Activated gamma-delta T cell (primary cell): Measurements from ENCODE around the gene ZER1.
A peak's percentile ranks its signal among the peaks of the same experiment; 100 is the strongest.

Experiments used
- DNase-seq: peaks from one replicate; lab custom pipeline; 2025; lab: John Stamatoyannopoulos, UW

ZER1 gene

DNA sequence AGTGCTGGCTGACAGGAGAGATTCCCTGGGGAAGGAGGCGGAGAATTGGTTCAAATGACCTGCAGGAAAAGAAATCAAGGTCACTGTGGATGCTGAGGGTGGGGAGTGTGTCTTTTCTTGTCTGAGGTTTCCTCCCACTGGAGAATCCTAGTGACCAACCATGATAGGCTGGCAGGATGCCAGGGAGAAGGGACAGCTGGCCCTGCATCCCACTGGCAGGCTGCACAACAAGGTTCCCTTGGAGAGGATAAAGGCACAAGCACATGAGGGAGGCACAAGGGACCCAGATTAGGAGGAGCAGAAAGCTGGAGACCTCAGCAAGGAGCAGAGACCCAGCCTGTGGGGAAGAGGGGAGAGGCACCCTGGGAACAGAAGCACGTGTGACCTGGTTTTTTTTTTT, 36.4 kb downstream of the ZER1 start:
- DNase-seq: no peak

DNA sequence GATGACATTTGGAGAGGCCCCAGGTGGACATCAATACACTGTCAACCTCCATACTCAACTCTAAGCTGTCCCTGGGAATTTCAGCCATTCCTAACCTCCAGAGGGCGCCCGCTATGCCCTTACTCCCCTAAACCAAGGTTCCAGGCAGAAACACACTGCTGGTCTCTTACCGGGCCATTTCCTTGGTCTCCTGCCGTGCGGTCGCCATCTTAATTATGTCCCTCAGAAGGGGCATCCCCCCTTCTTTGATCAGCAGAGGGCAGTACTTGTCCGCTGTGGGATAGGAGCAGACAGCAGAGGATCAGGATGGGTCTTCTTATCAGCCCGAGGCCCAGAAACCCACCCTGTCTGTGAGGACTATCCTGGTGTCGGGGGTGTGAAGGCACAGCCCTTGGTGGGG, 38.5 kb downstream of the ZER1 start:
- no peak for DNase-seq

DNA sequence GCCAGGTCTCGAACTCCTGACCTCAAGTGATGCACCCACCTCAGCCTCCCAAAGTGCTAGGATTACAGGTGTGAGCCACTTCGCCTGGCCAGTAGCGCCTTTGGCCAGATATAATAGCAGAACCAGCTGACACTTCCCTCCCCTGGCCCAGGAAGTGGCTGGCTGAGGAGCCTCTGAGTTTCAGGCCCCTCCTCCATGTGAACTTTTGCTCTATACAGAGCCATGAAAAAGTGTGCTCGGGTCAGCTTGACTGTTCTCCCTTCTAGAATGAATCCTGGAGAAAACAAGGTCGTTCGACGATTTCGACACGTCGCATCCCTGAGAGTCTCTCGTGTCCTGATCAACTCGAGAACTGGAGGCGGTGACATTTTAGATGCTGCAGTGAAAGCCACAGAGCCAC, 39.2 kb downstream of the ZER1 start:
- no peak for DNase-seq

DNA sequence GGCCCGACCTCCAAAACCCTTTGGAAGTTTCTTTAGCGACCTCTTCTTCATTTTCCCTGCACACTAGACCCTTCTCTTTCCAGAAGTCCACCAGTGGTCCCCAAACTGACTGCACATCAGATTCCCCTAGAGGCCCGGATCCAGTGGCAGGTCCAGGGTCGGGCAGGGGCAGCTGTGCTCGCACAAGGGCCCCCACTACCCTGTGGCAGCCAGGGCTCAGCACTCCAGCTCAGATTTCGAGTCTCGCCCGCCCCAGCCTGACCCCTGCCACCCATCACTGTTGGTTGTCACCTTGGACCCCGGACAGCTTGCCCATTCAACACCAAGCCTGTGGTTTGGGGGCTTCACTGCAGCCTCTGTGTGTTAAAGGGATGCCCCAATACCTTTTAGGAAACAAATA, 40.0 kb downstream of the ZER1 start:
- DNase-seq: no peak

DNA sequence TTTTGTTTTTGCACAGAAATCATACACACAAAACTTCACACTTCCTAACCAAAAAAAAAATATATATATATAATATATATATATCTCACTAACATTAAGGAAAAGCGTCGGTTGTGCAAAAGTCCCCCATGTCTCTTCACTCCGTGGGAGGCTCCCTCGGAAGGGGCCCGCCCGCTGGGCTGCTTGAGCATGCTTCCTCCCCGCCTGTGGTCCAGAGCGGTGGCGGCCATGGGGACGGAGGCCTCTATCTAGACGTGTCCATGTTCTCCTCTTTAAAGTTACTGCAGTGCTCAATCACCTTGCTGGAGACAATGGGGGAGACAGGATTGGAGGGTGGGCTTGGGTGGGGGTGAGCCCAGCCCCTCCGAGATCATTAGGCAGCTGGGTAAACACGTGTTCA, 40.6 kb downstream of the ZER1 start:
- no peak for DNase-seq

DNA sequence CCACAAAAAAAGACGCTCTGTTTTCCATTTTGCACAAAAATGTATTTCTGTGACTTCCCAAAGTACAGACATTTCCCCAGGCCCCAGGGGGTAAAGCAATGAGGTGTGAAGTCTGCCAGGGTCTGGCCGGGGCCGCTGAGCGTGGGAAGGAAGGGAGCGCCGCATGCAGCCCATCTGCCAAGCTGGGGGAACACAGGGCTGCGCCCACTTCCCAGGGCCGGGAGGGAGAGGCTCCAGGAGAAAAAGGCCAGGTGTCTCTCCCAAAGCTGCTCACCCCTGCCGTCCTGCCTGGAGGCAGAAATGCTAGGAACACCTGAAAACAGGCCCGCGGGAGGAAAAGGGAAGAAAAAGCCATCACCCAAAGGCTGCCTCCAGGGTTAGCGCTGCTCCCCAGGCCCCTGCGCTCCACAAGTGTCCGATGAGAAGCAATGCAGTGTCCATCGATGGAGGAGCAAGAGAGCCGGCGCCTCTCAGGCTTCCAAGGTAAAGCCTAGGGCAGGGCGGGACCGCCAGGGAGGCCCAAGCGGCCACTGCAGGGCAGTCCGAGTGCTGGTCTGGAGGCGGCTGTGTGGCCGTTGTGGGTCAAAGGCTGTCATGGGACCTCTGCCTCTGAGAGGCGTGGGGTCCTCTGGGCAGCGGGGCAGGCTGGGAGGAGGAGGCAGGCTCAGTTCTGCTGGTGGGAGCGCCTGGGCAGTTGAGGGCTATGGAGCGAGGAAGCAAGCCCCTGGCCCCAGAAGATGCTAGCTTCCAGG, 41.8 kb downstream of the ZER1 start:
- DNase-seq: no peak

DNA sequence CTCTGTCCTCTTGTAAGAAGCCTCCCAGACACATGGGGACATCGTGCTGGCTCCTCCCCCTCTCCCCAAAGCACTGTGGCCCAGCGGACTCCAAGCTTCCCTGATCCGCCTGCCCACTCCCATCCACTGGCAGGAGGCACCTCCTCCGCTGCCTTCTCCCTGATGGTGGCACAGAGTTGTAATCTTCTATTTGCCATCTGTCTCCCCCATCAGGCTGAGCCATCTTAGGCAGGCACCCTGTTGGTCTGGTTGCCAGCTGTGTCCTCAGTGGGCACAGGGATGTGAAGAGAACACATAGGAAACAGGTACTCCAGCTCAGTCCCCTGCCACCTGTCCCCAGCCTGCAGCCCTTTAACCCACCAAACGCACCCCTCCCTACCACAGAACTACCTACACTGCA, 42.4 kb downstream of the ZER1 start:
- no peak for DNase-seq

DNA sequence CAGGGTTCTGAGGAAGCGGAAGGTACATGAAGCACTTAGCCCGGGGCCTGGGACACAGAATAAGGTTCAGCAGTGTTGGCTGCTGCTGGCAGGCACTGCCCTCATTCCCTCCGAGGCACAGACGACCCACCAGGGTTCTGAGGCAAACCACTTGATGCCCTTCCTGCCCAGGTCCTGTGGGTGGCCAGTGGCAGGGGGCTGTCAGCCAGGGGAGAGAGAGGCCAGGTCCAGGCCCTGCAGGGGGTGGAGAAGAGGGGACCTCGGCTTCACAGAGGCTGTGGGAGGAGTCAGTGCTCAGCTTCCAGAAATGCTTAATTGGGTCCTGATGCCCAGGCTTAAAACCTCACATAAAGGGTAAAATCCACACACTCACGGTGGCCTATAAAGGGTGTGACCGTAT, 43.4 kb downstream of the ZER1 start:
- DNase-seq: no peak

DNA sequence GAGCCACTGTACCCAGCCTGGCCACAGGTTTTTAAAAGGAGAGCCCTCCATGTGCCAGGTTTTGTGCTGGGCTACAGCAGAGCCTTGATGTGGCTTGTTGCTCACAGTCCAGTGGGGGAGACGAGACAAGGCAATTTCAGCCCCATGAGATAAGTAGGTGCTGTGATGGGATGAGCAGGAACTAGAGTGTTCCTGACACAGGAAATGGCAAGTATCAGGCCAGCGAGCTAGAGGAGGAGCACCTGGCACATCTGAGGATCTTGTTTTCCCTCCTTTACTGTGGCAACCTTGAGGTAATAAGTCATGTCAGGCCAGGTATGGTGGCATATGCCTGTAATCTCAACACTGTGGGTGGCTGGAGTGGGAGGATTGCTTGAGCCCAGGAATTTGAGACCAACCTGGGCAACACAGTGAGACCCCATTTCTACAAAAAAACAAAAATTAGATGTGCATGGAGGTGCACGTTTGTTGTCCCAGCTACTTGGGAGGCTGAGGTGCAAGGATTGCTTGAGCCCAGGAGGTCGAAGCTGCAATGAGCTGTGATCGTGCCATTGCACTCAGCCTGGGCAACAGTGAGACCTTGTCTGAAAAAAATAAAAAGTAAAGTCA, 44.0 kb downstream of the ZER1 start:
- no peak for DNase-seq

DNA sequence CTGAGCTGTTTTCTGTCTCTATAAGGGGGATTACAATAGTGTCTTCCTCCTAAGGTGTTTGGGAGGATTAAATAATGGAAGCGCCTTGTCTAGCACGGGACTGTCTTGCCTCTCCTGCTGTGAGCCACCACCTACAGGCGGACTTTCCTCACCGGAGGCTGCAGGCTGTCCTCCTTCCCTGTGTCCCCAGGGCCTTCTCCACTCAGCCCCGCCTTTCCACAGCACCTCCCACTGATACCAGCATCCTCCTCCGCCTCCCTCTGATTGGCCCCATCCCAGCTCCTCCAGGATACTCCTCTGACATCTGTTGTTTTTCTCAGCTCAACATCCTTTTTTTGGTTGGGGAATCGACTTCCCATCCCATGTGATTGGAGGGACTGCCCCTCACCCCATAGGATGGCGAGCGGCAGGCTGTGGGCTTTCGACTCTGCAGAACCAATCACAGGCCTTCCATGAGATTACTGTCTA, 46.9 kb downstream of the ZER1 start:
- DNase-seq: no peak

DNA sequence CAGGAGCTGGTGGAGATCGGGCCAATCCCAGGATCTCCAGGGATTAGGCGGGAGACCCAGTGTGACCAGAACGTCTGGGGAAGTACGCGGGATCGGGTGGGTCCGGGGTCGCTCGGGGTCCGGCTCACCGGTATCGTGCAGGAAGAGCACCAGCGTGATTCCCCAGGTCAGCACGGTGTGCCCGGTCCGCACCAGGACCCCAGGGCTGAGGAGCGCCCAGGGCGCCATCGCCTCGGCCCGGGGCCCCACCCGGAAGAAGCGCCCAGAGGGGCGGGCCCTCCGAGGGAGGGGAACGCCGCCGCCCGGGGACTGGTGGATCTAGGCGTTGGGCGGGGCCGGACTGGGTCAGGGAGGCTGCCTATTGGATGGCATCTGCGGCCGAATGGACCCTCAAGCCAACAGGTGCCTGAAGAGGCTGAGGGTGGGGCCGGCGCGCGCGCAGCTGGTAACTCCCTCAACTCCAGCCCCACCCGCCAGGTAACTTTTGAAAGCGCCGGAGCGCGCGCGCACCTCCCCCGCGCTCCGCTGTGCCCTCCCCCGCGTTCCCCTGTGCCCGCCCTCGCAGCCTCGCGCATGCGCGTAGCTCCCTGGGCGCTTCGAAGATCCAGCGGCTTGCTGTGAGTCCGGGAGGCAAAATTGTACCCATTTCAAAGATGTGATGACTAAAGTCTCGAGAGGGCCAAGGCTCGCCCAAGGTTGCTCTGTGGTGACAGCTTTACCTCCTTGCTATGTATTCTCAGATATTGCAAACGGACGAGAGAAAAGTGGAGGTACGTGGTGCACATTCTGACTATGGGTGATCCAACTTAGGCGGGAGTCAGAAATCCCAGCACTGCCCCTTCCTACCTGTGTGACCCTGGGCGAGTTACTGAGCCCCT, 47.6 kb downstream of the ZER1 start, which contains the start of gene ZDHHC12:
TSS of gene ZDHHC12 (minus strand) at position 262 of the 878 bp plus-strand sequence. CDS start at position 228, 34 bp downstream.
- peak; percentile 99 for DNase-seq

DNA sequence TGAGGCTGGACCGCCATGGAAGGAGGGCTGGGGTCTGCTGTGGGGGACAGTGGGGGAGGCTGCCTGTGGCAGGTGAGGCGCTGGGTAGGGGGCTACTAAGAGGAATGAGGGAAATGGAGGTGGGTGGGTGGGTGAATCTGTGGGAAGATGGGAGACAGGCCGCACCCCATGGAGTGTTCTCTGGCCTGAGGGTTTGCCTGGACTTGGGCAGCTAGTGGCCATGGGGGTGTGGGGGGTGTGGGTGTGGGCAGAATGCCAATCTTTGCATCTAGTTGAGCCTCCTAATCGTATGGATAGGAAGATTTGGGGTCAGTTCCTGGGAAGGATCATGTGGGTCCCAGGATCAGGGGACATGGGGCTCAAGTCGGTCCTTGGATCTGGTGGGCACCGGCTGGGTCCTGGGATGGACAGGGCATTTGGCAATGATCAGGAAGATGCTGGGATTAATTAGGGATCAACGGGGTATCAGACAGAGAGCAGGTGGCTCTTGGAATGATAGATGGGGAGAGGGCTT, 48.3 kb downstream of the ZER1 start:
- DNase-seq: no peak

DNA sequence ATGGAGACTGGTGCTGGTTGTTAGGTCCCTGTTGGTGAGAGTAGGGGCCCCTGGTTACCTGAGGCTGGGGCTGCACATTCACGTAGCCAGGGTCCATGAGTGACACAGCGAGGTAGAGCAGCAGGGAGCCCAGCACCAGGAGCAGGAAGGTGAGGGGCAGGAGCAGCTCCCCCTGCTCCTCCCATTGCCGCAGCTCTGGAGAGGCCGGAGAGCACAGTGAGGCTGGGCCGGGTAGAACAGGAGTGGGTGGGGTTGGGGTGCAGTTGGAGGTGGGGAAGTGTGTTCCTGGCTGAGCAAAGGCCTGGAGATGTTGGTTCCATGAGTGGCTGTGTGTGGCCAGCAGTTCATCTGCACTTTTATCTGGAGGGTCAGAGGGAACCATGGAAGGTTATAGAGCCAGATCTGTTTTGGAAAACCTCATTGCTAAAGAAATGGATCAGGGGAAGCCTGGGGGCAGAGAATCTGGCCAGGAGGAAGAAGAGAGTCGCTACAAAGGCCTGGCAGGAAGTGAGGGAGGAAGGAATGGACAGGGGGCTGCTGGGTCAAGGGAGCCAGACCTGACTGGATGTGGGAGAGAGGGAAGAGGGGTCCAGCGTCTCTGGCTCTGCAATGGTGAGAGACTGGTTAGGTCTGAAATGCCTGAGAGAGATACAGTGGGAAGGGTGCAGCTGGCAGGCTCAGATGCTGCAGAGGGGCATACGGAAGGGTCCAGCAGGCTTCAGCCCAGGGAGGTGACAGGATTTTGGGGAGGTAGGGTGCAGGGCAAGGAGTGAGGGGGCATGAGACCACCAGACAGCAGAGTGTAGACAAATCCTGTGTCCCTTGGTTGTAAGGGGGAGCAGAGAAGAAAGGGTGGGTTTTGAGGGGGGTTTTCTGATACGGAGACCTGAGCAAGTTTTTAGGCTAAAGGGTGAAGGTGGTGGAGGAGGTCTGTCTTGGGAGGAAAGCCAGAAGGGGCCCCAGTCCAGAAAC, 49.1 kb downstream of the ZER1 start:
- no peak for DNase-seq

DNA sequence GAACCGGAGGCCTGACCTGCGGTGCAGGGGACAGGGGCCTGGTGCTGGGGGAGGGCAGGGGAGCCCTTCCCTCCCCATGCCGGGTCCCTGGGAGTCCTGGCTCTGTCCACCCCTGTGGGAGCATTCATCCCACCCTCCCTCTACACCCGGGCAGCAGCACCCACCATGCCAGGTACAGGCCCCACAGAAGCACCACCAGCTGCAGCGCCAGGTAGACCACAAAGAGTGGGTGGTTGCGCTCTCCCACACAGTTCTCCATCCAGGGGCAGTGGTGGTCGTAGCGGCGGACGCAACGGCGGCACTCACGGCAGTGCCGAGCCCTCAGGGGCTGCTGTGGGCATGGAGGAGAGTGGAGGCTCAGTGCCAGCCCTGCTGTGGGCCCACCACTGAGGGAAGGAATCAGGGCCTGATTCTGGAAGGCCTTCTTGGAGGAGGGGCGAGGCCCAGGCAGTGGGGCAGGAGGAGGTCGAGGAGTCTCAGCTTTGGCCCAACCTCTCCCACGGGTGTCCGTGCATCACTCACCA, 50.2 kb downstream of the ZER1 start:
- no peak for DNase-seq

DNA sequence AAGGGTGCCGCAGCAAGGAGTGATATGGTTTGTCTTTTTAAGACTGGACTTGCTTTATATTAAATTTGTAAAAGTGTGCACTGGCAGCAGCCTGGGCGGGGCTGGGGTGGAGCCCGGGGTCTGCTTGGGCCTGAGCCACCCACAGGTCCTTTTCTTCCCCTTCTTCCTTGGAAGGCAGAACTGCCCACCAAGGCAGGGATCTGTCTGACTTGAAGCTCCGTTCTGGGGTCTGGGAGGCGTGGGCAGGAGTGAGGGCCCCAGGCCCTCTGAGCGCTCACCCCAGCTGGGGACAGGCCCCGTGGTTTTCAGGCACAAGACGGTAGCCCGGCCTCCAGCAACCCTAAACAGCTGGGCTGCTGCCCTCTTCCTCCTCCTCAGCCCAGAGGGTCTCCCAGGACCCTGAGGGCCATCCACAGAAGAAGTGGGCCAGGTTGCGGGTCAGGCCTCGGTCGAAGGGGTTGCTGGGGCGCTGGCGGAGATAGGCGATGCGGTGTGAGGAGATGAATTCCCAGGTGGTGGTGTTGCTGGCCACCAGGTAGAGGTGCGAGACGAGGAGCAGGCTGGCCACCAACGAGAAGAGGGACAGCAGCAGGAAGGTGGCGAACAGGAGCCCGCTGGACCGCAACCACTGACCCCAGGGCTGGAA, 50.8 kb downstream of the ZER1 start:
- no peak for DNase-seq

DNA sequence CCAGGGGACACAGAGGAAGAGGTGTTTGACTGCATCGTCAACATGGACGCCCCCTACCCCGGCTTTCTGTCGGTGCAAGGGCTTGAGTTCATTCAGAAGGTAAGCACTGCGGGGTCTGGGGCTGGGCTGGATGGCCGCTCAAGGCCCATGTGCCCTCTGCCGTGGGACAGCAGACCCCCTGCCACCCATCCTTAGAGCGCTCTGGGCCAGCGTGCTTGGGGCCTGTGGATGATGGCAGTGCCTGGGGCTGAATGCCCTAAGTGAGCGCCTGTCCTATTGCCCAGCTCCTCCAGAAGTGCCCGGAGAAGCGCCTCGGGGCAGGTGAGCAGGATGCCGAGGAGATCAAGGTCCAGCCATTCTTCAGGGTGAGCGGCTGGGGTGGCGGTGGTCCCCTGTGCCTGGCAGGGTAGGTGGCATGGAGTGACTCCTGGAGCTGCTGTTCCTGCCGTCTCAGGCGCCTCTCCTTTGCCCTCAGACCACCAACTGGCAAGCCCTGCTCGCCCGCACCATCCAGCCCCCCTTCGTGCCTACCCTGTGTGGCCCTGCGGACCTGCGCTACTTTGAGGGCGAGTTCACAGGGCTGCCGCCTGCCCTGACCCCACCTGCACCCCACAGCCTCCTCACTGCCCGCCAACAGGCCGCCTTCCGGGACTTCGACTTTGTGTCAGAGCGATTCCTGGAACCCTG, 51.7 kb downstream of the ZER1 start:
- DNase-seq: no peak

DNA sequence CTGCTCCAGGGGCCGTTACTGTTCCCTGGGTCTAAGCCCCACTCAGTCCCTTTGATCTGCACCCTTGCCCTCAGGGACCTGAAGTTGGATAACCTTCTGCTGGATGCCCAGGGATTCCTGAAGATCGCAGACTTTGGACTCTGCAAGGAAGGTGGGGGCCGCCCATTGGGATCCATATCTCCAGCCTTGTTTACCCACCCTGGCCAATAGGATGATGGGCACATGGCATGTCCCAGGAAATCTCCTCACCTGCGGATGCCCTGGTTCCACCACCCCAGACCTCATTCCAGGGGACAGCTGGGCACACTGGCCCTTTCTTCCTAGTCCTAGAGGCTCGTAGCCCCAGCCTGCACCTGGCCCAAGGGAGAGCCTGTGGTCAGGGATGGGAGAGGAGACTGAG, 53.3 kb downstream of the ZER1 start:
- no peak for DNase-seq

DNA sequence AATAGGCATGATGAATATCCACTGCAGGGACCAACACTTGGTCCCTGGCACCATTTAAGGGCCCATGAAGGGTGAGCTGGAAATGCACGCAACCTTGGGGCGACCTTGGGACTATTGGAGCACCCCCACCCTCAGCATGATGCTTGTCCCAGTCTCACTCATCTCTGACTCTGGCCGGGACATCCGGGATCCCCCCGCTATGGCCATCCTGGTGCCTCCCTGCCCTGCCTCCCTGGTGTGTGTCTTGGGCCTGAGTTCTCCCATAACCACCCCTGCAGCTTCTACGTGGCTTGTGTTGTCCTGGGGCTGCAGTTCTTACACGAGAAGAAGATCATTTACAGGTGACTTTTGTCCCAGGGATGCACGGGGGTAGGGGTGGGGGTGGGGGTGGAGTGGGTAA, 53.7 kb downstream of the ZER1 start:
- DNase-seq: no peak

DNA sequence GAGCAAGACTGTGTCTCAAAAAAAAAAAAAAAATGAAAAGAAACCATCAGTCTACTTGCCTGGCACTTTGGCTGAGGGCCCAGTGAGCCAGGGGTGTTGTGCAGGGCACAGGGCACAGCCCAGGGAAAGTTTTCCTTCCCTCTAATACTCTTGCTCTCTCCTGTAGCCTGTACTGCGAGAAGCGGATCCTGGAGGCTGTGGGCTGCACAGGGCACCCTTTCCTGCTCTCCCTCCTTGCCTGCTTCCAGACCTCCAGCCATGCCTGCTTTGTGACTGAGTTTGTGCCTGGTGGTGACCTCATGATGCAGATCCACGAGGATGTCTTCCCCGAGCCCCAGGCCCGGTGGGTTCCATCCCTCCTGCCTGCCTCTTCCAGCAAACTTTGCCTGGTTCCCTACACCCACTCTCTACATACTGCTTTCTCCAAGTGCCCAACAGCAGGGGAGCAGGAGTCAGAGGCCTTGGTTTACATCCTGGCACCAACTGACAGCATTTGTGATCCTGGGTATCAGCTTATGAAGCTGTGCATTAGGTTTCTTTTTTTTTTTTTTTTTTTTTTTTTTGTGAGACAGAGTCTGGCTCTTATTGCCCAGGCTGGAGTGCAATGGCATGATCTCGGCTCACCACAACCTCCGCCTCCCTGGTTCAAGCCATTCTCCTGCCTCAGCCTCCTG, 55.0 kb downstream of the ZER1 start:
- DNase-seq: no peak

DNA sequence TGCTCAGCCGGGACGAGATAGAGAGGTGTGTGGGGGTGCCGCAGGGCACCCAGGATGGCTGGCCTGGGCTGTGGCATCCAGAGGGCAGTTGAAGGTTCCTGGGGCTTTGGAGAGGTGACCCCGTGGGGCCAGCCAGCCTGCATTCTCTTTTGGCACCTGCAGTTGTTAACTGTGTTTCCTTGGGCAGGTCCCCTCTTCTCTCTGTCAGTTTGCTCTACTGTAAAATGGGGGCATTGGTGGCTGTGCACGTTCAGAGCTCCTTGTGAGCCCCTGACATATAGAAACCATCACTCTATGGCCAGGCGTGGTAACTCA, 56.3 kb downstream of the ZER1 start:
- no peak for DNase-seq
